CD4-positive, alpha-beta T cell treated with Interleukin-1 beta for 1 hour (primary cell): Measurements from ENCODE around the gene PRSS33.

ENCODE experiments used
- DNase-seq, 2 donors: peaks; one replicate each; pipeline ENCODE4 v3.0.0-alpha.2; 2020 to 2022

Gene PRSS33

GRCh38 chr16:2795395-2796143, 8.2 kb upstream of the PRSS33 start:
- no peak for DNase-seq

- DNase-seq, result no peak
Measured at GRCh38 chr16:2792940-2793339, 5.6 kb upstream of the PRSS33 start.

DNA sequence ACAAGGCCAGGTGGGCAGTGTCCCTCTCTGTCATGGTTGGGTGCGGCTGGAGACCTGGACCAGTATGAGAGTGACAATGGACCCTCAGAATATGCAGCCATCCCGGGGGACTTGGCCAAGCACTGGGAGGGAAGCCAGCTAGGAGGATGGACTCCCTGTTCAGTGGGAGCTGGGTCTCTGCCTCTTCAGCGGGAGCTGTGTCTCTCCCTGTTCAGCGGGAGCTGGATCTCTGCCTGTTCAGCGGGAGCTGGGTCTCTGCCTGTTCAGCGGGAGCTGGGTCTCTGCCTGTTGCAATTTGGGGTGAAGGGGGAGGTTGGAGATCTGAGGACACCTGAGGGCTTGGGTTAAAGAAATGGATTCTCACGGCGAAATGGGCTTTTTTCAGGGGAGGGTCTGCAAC, 3.8 kb upstream of the PRSS33 start:
- DNase-seq, result no peak

- no peak for DNase-seq
Measured at GRCh38 chr16:2790631-2791030, 3.3 kb upstream of the PRSS33 start.

- no peak for DNase-seq
Measured at GRCh38 chr16:2787961-2788360, 601 bp upstream of the PRSS33 start.

DNA sequence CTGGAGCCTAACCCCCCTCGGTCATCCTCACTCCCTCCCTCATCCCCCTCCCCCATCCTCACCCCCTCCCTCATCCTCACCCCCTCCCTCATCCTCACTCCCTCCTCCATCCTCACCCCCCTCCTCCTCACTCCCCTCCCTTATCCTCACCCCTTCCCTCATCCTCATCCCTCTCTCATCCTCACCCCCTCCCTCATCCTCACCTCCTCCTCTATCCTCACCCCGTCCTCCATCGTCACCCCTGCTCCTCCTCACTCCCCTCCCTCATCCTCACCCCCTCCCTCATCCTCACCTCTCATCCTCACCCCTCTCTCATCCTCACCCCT, 571 bp downstream of the PRSS33 start:
- DNase-seq, result no peak

GRCh38 chr16:2786061-2786825, 1.1 kb downstream of the PRSS33 start:
- DNase-seq, result no peak

- peak in 1 of 2 donors; percentile 36 for DNase-seq
Measured at GRCh38 chr16:2785101-2785991, 2.0 kb downstream of the PRSS33 start.

GRCh38 chr16:2784358-2785100, 2.8 kb downstream of the PRSS33 start:
- DNase-seq, result no peak

DNA sequence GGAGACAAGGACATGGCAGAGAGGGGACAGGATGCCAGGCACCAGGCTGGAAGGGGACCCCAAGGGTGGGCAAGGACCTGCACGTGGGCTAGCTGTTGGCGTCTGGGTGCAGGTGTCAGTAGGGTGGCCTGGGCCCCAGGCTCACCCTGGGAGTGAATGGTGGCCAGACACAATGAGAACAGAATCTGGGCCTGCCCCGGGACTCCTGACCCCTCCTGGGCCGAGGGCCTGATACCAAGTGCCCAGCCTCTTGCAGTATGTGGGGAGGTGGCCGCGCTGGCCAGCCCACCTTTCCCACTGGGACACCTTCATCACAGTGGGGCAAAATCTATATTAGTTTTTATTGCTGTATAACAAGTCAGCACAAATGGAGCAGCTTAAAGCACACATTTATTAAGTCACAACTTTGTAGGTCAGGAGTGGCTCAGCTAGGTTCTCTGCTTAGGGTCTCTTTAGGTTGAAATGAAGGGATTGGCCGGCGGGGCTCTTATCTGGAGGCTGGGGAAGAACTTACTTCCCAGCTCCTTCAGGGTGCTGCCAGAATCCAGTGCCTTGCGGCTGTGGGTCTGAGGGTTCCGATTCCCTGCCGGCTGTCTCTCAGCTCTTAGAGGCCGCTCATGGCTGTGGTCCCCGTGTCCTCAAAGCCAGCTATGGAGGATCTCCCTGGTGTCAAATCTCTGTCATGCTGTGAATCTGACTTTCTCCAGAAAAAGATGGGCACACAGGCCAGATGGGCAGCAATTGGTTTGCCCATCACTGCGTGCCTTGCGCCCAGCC, 3.6 kb downstream of the PRSS33 start:
- DNase-seq, result no peak

DNA sequence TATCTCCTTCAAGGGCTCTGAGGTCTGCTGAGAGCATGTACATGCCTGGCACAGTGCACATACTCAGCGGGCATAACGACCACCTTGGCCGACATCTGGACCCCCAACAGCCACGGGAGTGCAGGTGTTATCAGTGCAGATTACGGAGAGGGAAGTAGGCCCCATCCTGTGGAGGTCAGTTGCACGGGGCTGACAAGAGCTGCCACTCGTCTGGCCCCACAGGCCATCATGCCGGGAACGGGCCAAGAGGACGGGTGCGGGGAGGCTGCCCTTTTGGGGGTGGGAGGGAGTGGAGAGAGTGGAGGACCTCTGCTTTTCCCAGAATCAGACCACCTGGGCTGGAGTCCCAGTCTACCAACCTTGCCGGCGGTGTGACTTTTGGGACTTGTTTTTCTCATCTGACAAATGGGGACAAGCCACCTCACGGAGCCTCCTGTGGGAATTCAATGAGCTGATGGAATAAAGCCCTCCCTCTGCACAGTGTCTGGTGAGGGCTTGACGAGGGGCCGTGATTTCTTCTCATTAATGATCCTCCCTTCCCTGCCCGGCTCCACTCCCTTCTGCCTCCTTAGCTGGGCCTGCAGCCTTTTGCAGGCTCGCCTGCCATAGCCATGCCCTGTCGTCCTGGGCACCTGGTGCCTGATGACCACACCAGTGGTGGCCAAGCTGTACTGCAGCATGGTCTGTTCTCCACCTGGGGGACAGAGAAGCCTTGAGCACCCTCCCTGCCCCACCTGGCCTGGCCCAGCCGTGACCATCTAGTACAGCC, 4.6 kb downstream of the PRSS33 start:
- DNase-seq, result no peak

DNA sequence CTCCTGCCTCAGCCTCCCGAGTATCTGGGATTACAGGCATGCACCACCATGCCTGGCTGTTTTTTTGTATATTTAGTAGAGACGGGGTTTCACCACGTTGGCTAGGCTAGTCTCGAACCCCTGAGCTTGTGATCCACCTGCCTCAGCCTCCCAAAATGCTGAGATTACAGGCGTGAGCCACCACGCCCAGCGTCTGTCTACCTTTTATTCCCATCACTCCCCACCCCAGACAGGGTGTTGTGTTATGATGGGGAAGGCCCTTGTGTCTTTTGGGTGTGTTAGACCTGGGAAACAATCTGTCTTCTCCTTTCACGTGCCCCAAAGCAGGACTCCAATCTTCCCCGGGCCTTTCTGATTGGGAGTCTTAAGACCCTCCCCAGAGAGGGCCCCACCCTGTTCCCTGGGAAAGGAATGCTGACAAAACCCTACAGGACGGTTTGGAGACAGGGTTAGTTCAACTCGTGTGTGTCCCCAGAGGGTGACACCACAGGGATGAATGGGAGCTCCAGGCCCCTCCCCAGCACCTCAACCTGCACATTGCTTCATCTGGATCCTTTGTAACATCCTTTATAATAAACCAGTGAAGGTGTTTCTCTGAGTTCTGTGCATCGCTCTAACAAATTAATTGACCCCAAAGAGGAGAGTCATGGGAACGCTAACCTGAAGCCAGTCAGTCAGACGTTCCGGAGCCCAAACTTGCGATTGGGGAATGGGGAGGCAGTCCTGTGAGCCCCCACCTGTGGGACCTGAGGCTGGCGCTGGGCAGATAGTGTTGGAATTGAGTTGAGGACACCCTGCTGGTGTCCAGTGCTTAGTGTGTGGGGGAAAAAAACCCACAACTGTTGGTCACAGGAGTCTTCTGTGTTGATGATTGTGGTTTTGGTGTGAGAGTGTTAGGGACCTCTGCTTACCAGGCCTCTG, 7.1 kb downstream of the PRSS33 start:
- no peak for DNase-seq

DNA sequence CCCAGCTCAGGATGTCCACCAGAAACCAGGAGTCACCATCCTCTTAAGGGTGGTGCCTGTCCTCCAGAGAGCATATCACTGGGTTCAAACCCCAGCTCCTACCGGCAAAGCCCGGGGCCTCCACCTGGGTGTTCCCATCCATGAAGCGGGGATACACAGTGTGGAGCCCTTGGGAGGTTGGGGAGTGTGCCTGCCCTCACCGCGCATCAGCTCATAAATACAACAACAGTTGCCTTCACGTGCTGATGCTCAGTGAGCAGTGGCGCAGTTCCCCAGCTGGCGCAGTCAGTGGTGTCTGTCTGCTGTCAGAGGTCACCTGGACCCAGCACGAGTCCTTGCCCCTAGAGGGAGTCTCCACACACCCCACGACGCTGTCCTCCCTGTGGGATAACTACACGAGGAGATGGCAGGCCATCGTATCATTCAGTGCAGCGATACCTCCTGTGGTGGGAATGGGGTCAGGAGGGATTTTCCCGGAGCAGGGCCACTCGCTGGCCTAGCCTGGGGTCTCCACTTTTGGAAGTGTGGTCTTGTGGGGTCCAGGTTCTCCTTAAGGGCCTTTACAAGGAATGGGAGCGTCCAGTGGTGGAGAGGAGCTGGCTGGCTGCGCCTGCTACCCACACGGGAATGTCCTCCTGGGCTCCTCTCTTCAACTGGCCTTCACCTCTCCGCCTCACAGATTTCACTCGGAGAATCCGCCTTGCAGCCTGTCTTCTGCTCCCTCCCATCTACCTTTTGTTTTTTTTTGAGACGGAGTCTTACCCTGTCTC, 8.0 kb downstream of the PRSS33 start:
- DNase-seq, result no peak

DNA sequence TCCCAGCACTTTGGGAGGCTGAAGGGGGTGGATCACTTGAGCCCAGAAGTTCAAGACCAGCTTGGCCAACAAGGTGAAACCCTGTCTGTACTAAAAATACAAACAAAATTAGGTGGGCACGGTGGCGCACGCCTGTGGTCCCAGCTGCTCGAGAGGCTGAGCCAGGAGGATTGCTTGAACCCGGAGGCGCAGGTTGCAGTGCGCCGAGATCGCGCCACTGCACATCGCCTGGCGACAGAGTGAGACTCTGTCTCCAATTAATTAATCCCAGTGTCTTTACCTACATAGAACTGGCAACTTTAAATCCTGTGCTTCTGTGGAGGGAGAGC, 8.8 kb downstream of the PRSS33 start:
- no peak for DNase-seq

DNA sequence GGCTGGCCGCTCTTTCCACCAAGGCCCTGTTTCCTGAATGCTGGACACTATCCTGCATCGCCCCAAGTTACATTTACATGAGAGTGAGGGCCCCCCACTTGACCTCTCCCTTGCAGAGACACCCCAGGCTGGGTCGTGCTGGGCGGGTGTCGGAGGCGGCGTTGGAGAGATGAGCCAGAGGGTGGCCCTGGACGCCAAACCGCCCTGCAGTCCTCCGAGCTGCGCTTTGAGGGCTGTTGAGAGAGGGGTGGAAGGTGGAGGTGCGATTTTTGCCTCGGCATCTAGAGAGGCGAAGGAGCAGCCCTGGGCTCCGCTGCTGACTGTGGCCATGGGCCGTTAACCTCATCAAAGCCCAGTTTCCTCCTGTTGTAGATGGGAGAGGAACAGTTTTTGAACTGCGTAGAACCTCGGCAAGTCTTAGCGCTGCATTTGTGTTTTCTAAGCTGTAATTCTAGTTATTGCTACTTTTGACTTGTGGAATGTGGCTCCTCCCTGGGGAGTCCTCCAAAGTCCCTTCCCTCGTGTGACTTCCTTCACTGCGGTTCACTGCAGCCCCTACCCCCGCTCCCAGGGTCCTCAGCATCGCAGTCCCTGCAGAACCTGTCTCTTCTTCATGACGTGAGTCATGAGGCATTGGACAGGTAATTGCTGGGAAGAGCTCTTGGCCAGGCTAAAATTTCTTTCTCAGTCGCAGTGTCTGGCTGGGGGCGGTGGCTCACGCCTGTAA, 9.3 kb downstream of the PRSS33 start:
- DNase-seq, result peak; percentile 52 to 54

DNA sequence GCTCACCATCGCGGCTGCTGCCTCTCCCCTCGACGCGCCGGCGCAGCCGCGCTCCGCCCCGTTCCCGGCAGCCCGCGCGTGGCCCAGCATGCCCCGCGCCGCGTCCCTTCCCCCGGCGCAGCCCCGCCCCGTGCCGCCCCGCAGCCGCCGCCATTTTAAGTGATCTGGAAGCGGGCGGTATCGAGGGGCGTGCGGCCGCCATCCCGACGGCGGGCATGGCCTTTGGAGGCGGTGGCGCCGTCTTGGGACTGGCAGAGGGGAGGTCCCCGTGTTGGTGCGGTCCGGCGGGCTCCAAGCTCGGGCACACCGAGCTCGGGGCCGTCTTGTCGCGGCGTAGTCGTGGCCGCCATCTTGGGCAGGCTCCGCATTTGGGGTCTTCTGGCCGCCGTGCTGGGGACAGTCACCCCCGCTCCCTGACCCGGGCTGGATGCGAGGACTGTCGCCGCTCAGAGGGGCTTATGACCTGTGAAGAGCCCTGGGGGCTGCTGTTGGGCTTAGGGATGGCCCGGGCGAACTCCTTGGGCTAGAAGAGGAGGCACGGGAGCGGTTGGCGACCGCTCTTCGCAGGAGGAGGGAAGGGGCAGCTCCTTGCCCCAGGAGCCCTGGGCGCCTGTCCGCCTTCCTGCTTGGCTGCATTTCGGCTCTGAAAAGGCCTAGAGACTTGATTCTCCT, 10.0 kb downstream of the PRSS33 start, which contains the start of gene ELOB:
Gene ELOB (minus strand): TSS at position 50 of the 672 bp plus-strand sequence. CDS start 41 bp downstream, at position 9.
- DNase-seq, result peak; percentile 90 to 91

DNA sequence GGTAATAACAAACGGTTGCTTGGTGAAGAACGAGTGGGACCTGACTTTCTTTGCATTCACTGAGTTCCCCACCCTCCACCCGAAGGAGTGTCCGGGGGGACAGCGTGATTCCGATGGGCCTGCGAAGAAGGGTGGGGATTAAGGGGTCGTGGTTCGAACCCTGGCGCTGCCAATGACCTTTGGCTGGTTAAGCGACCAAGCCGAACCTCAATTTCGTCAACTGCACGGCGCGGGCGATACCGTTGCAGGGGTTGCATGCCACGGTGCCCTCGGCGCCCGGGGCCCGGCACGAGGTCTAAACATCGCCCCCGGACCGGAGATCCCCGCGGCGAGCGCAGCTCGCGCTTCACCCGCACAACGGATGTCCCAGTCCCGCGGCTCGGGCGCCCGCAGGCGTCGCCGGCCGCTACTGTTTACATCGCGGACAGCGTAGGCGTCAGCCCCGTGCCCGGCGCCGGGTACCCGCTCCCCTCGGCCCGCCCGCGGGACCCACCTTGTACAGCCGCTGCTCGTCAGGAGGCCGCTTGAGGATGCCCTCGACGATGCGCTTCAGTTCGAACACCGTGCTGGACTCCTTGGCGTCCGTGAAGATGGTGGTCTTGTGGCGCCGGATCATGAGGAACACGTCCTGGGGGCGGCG, 10.7 kb downstream of the PRSS33 start:
- peak in 1 of 2 donors; percentile 40 for DNase-seq
